SK-N-SH (cell line): ENCODE data around the gene WASF1. TPM values are rescaled to one million over a fixed set of nuclear protein-coding genes. Genes with fewer than 3 reads are reported as not detected.
A peak's percentile ranks its signal among the peaks of the same experiment; 100 is the strongest.

Experiments
- CTCF ChIA-PET: fragments of 300-600, 350-600 bp; formaldehyde crosslinking; extraction: SDS; loops from one replicate; lab custom pipeline; 2021; lab: Yijun Ruan, JAX
- POLR2A ChIA-PET: fragments of 350-600 bp; sonication (Branson Sonifier 250); formaldehyde crosslinking; extraction: SDS; loops from one replicate; lab custom pipeline; 2020; ENCODE audit warnings: antibody characterized with exemption, inconsistent platforms; lab: Yijun Ruan, JAX
- DNase-seq: peaks from one replicate; pipeline ENCODE4 v3.0.0; 2012
- H2AFZ ChIP-seq: fragments of 200-600 bp; sonication (generic); 2 replicates; pipeline ENCODE4 v1.8.1; 2016; ENCODE audit warnings: antibody characterized with exemption, mild to moderate bottlenecking, low read depth
- H3F3A ChIP-seq: fragments of 200-600 bp; sonication (generic); replicated peaks from 2 replicates; pipeline ENCODE3; 2016; ENCODE audit warnings: antibody characterized with exemption, mild to moderate bottlenecking; ENCODE audit not compliant: insufficient read depth
- H3K27ac ChIP-seq, 2 experiments: fragments of 200-500 bp in 1 of 2; fragments of 200-600 bp in 1 of 2; sonication (Bioruptor generic) in 1 of 2; sonication (generic), shearing (Covaris generic) in 1 of 2; 2 replicates each; pipeline versions ENCODE4 v1.5.1 to v1.6.1; 2014 to 2016; ENCODE audit warnings: low read depth in 2 of 2, inconsistent platforms in 1 of 2, low read length in 1 of 2, mild to moderate bottlenecking in 1 of 2, mixed read lengths in 1 of 2
- H3K27me3 ChIP-seq: fragments of 200-600 bp; sonication (generic), shearing (Covaris generic); 2 replicates; pipeline ENCODE4 v1.6.1; 2016; ENCODE audit warnings: mixed run types; ENCODE audit not compliant: insufficient read depth
- H3K36me3 ChIP-seq, 2 experiments: fragments of 200-500 bp in 1 of 2; fragments of 200-600 bp in 1 of 2; sonication (Bioruptor generic) in 1 of 2; sonication (generic) in 1 of 2; replicated peaks in 1 of 2; 2 replicates each; pipeline versions ENCODE3 to v1.5.1; 2014 to 2016; ENCODE audit warnings: low read length in 1 of 2, mild to moderate bottlenecking in 1 of 2; ENCODE audit not compliant: insufficient read depth in 2 of 2, control insufficient read depth in 1 of 2
- H3K4me1 ChIP-seq, 2 experiments: fragments of 200-500 bp in 1 of 2; fragments of 200-600 bp in 1 of 2; sonication (Bioruptor generic) in 1 of 2; sonication (generic), shearing (Covaris generic) in 1 of 2; 2 replicates each; pipeline versions ENCODE4 v1.5.1 to v1.6.1; 2014 to 2016; ENCODE audit warnings: low read depth in 1 of 2, low read length in 1 of 2, mixed run types in 1 of 2; ENCODE audit not compliant: insufficient read depth in 2 of 2, control insufficient read depth in 1 of 2
- H3K4me2 ChIP-seq: fragments of 200-600 bp; sonication (generic), shearing (Covaris generic); 2 replicates; pipeline ENCODE4 v1.6.1; 2017; ENCODE audit warnings: mixed run types
- H3K4me3 ChIP-seq, 2 experiments: fragments of 200-500 bp in 1 of 2; fragments of 200-600 bp in 1 of 2; sonication (Bioruptor generic) in 1 of 2; sonication (generic), shearing (Covaris generic) in 1 of 2; 2 replicates each; pipeline versions ENCODE4 v1.5.1 to v1.8.1; 2014 to 2016; ENCODE audit warnings: low read depth in 2 of 2, inconsistent platforms in 1 of 2, low read length in 1 of 2, mild to moderate bottlenecking in 1 of 2, mixed read lengths in 1 of 2, moderate library complexity in 1 of 2
- H3K79me2 ChIP-seq: fragments of 200-600 bp; sonication (generic); 2 replicates; pipeline ENCODE4 v1.8.1; 2017; ENCODE audit warnings: mild to moderate bottlenecking; ENCODE audit not compliant: insufficient read depth
- H3K9ac ChIP-seq: fragments of 200-600 bp; sonication (generic); 2 replicates; pipeline ENCODE4 v1.6.1; 2017; ENCODE audit warnings: mixed run types
- H3K9me2 ChIP-seq: fragments of 200-600 bp; sonication (generic); 2 replicates; pipeline ENCODE4 v1.6.1; 2017; ENCODE audit warnings: mixed run types
- H3K9me3 ChIP-seq: fragments of 200-600 bp; sonication (generic); 2 replicates; pipeline ENCODE4 v1.6.1; 2017; ENCODE audit warnings: mixed run types, mild to moderate bottlenecking, moderate library complexity
- H4K20me1 ChIP-seq: fragments of 200-600 bp; sonication (generic); 2 replicates; pipeline ENCODE4 v1.6.1; 2017; ENCODE audit warnings: mild to moderate bottlenecking, mixed run types; ENCODE audit not compliant: insufficient read depth
- CHD2 ChIP-seq: fragments of 150-350 bp; IDR thresholded peaks from 2 replicates; pipeline ENCODE4 v1.6.1; 2018; ENCODE audit warnings: low read length; ENCODE audit not compliant: partially characterized antibody
- ELF1 ChIP-seq: IDR thresholded peaks from 2 replicates; pipeline ENCODE4 v1.4.0; 2012
- EP300 ChIP-seq, 2 experiments: IDR thresholded peaks; 2 replicates each; pipeline versions ENCODE4 v1.4.0 to v1.6.1; 2012; ENCODE audit warnings: borderline replicate concordance in 1 of 2, low read depth in 1 of 2, low read length in 1 of 2
- EZH2phosphoT487 ChIP-seq: fragments of 200-600 bp; sonication (generic); IDR thresholded peaks from 2 replicates; pipeline ENCODE4 v1.6.1; 2017; ENCODE audit warnings: low read depth, mixed run types, mild to moderate bottlenecking, antibody characterized with exemption, moderate library complexity, borderline replicate concordance
- FOXJ3 ChIP-seq: sonication (generic); formaldehyde crosslinking; IDR thresholded peaks from 2 replicates; pipeline ENCODE4 v1.5.1; 2020; ENCODE audit warnings: mild to moderate bottlenecking, missing genetic modification reagents
- FOXM1 ChIP-seq: IDR thresholded peaks from 2 replicates; pipeline ENCODE4 v1.4.0; 2012; ENCODE audit warnings: low read depth, mild to moderate bottlenecking
- GABPA ChIP-seq: IDR thresholded peaks from 2 replicates; pipeline ENCODE4 v1.4.0; 2012; ENCODE audit warnings: low read depth, mild to moderate bottlenecking
- GATA2 ChIP-seq: sonication (generic); formaldehyde crosslinking; IDR thresholded peaks from 2 replicates; pipeline ENCODE4 v1.5.0; 2020; ENCODE audit warnings: mild to moderate bottlenecking, missing genetic modification reagents
- IRF3 ChIP-seq: fragments of 150-350 bp; IDR thresholded peaks from 2 replicates; pipeline ENCODE4 v1.6.1; 2016; ENCODE audit warnings: mild to moderate bottlenecking, low read depth, low read length
- JUND ChIP-seq: IDR thresholded peaks from 2 replicates; pipeline ENCODE4 v1.4.0; 2012
- MAX ChIP-seq: IDR thresholded peaks from 2 replicates; pipeline ENCODE4 v1.4.0; 2012; ENCODE audit warnings: low read depth
- MEF2A ChIP-seq: IDR thresholded peaks from 2 replicates; pipeline ENCODE4 v1.4.0; 2012; ENCODE audit warnings: low read depth, borderline replicate concordance
- MXI1 ChIP-seq: IDR thresholded peaks from 2 replicates; pipeline ENCODE4 v1.6.1; 2012; ENCODE audit warnings: mild to moderate bottlenecking, low read depth, low read length, improper control_type of control experiment
- NRF1 ChIP-seq: IDR thresholded peaks from 2 replicates; pipeline ENCODE4 v1.6.1; 2012; ENCODE audit warnings: low read depth, mild to moderate bottlenecking, low read length
- POLR2AphosphoS5 ChIP-seq: IDR thresholded peaks from 2 replicates; pipeline ENCODE4 v1.6.1; 2012; ENCODE audit warnings: low read depth, low read length
- RAD21 ChIP-seq: IDR thresholded peaks from 2 replicates; pipeline ENCODE4 v1.6.1; 2012; ENCODE audit warnings: mild to moderate bottlenecking, low read length
- RCOR1 ChIP-seq: fragments of 150-350 bp; IDR thresholded peaks from 2 replicates; pipeline ENCODE4 v1.6.1; 2017; ENCODE audit warnings: antibody characterized with exemption, low read length
- REST ChIP-seq: IDR thresholded peaks from 2 replicates; pipeline ENCODE4 v1.6.1; 2012; ENCODE audit warnings: mild to moderate bottlenecking, low read depth, low read length, moderate library complexity
- RFX5 ChIP-seq: IDR thresholded peaks from 2 replicates; pipeline ENCODE4 v1.6.1; 2012; ENCODE audit warnings: mild to moderate bottlenecking, improper control_type of control experiment, low read length
- RXRA ChIP-seq: IDR thresholded peaks from 2 replicates; pipeline ENCODE4 v1.4.0; 2012; ENCODE audit warnings: low read depth, mild to moderate bottlenecking, borderline replicate concordance
- SIN3A ChIP-seq: IDR thresholded peaks from 2 replicates; pipeline ENCODE4 v1.6.1; 2012; ENCODE audit warnings: low read depth, mild to moderate bottlenecking, low read length, moderate library complexity, borderline replicate concordance
- SMC3 ChIP-seq: IDR thresholded peaks from 2 replicates; pipeline ENCODE4 v1.6.1; 2012; ENCODE audit warnings: low read depth, low read length, improper control_type of control experiment
- TAF1 ChIP-seq: IDR thresholded peaks from 2 replicates; pipeline ENCODE4 v1.6.1; 2012; ENCODE audit warnings: low read depth, mild to moderate bottlenecking, low read length, moderate library complexity, borderline replicate concordance
- TCF12 ChIP-seq: IDR thresholded peaks from 2 replicates; pipeline ENCODE4 v1.4.0; 2012
- TEAD4 ChIP-seq: IDR thresholded peaks from 2 replicates; pipeline ENCODE4 v1.4.0; 2012; ENCODE audit warnings: mild to moderate bottlenecking, borderline replicate concordance; ENCODE audit not compliant: insufficient read depth
- YY1 ChIP-seq: IDR thresholded peaks from 2 replicates; pipeline ENCODE4 v1.4.0; 2012; ENCODE audit warnings: low read depth, mild to moderate bottlenecking
- WGBS: methylation state at CpG from one replicate; pipeline ENCODE4 v1.1.6; 2017; ENCODE audit warnings: low lambda C conversion rate; 5-methylcytosine and 5-hydroxymethylcytosine counted together
- polyA plus RNA-seq, 3 experiments: library from polyadenylated mRNA; depleted of rRNA; stranded (reverse); fragments of >200 nt; gene quantifications; 2 replicates each; pipeline ENCODE4 v1.2.3, GENCODE V29; 2012

WASF1 gene
- 31.4 and 35.9 TPM in 2 replicates for polyA plus RNA-seq (2012; rRNA removed)
- polyA plus RNA-seq (2012; cell fraction: cytosol; rRNA removed), result 40.9 and 43.3 TPM in 2 replicates
- 17.4 and 28.4 TPM in 2 replicates for polyA plus RNA-seq (2012; cell fraction: nucleus; rRNA removed)

GRCh38 chr6:110179406-110180227 lies at the start of gene WASF1:
TSS of gene WASF1 (minus strand) at chr6:110179670. CDS start at chr6:110127601, 52,069 bp downstream.
- Histone ChIP-seq H3K9ac (peak within 1 kb of the TSS; percentile 99), H3F3A (no peaks in the 10 kb centered on the region), H3K4me1 (peaks cover 11 to 39% of the 10 kb centered on the region in 2 experiments), H2AFZ (peak within 1 kb of the TSS; percentile 99), H3K27ac (peak within 1 kb of the TSS; percentile 94 to 99), H3K36me3 (peaks cover 0 to 2% of the 10 kb centered on the region in 2 experiments), H3K79me2 (peaks cover 86% of the 10 kb centered on the region), H3K4me3 (peak within 1 kb of the TSS; percentile 98 to 100), H3K9me2 (no peaks in the 10 kb centered on the region; the same call in 1 of the 2 replicates), H3K9me3 (no peaks in the 10 kb centered on the region), H4K20me1 (peaks cover 27% of the 10 kb centered on the region), H3K4me2 (peak within 1 kb of the TSS; percentile 85), H3K27me3 (no peaks in the 10 kb centered on the region)
- peak; percentile 91 for DNase-seq
- ChIA-PET CTCF (interaction anchor here (0.6 to 7.3 kb wide), 14 partner anchors 12 to 476 kb away, joined by 3 to 63 read pairs (median 4); no protein-coding TSS in a partner anchor), POLR2A (interaction anchor here (0.9 to 1.2 kb wide), 4 partner anchors 11 to 210 kb away, joined by 3 to 5 read pairs (median 4); no protein-coding TSS in a partner anchor)
- WGBS, result 1% methylated on average over 33 of the region's 62 CpGs
- TF ChIP-seq ELF1, result peak; percentile 75
- no peak; the same call in 1 of the 2 replicates for TF ChIP-seq YY1
- TF ChIP-seq RAD21, result no peak
- TF ChIP-seq FOXM1, result 0 out of 2 replicates have a peak, but pooled peaks have one; percentile 6
- peak in 1 of 2 experiments; percentile 40; a peak in 1 of 4 replicates for TF ChIP-seq EP300 (IDR thresholded peaks at IDR 0.05; ENCODE audit: borderline replicate concordance in 1 of 2, low read depth in 1 of 2, low read length in 1 of 2)
- TF ChIP-seq CHD2, result peak; percentile 91
- TF ChIP-seq IRF3, result no peak
- no peak for TF ChIP-seq NRF1
- TF ChIP-seq TCF12, result 0 out of 2 replicates have a peak, but pooled peaks have one; percentile 16
- peak; percentile 85 for TF ChIP-seq TAF1
- TF ChIP-seq FOXJ3 (CRISPR knock-in tag), result 0 out of 2 replicates have a peak, but pooled peaks have one; percentile 17
- TF ChIP-seq POLR2AphosphoS5, result peak; percentile 88
- peak; percentile 78 for TF ChIP-seq MAX
- no peak for TF ChIP-seq REST
- no peak; the same call in 1 of the 2 replicates for TF ChIP-seq RCOR1
- TF ChIP-seq MEF2A, result no peak
- no peak for TF ChIP-seq EZH2phosphoT487
- TF ChIP-seq RXRA, result no peak
- TF ChIP-seq GATA2 (CRISPR knock-in tag), result no peak
- no peak for TF ChIP-seq RFX5
- peak; percentile 46 for TF ChIP-seq JUND
- peak; percentile 84 for TF ChIP-seq GABPA
- no peak for TF ChIP-seq SMC3
- TF ChIP-seq SIN3A, result peak; percentile 79; the same call in 1 of the 2 replicates
- no peak for TF ChIP-seq TEAD4
- TF ChIP-seq MXI1, result 0 out of 2 replicates have a peak, but pooled peaks have one; percentile 7
